Umbilical cord (tissue), 2 donors: Measurements from ENCODE around the gene SECISBP2L. TPM values are rescaled to one million over a fixed set of nuclear protein-coding genes. Genes with fewer than 3 reads are reported as not detected.

Experiments
- DNase-seq: peaks from one replicate; pipeline ENCODE4 v3.0.0-alpha.2; 2015; ENCODE audit warnings: low spot score
- total RNA-seq: library from RNA; depleted of rRNA; stranded (reverse); fragments of >200 nt; gene quantifications from one replicate; pipeline ENCODE4 v1.2.3, GENCODE V29; 2014; ENCODE audit warnings: low replicate concordance; ENCODE audit not compliant: insufficient read depth

Gene SECISBP2L
- total RNA-seq, 1 donor from 2014 or later = 46.5 TPM

GRCh38 chr15:48963524-48964113 is 82.6 kb downstream of the SECISBP2L start, which contains the start of gene SHC4:
SHC4 (minus strand) TSS chr15:48963919; CDS start chr15:48963015, 904 bp downstream.
- DNase-seq = peak; percentile 83

DNA sequence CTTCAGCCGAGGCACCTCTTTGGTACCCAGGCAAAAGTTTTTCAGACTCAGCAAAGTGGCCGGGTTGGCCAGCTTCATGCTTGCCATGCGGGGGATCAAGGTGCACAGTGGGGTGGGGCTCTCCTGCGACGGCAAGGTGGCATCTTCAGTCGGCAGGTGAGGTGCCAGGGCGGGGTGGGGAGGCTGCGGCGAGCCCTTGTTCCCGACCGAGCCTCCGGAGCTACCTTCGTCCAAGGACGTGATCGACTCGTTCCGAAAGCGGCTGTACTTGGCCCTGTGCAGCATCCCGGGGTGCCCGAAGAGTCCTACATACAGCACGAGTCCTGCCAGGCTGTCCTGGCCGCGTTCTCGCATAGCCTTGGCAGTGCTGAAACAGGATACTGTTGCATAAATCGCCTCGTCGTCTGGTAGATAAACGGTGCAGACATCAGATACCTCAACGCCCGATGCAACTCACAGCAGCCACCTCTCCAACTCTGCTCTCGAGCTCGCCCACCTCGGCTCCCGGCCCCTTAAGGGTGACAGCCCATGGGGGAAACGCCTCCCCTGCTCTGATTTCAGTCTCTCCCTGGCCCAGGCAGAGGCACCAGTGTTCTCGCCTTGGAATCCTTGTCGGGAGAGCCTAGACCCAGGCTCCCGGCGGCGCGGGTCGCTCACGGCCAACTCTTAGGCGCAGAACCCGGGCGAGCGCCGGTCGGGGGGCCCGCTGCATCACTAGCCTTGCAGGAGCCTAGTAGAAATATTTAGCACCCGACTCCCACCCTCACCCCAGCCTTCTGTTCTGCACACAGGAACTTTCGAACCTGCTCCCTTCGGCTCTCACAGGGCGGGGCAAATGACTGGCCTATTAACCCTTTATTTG is 83.4 kb downstream of the SECISBP2L start:
- peak; percentile 47 for DNase-seq

DNA sequence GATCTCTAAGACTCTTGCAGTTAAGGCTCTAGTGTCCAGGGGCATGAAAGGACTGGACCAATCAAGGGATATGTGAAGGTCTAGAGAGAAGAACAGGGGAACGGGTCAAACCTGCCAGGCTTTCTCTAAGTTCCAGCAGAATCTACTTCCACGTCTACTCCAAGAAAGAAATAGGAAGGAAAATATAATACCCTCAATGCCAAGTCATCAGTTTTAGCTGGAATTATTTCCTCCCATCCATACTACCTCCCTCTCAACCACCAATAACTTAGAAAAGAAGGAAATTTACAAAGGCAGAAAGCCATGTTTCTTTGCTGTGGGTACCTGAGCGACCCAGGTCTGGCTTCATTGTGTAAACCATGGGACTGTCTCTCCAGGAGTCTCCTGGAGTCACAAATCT is 90.3 kb downstream of the SECISBP2L start:
- DNase-seq = no peak

DNA sequence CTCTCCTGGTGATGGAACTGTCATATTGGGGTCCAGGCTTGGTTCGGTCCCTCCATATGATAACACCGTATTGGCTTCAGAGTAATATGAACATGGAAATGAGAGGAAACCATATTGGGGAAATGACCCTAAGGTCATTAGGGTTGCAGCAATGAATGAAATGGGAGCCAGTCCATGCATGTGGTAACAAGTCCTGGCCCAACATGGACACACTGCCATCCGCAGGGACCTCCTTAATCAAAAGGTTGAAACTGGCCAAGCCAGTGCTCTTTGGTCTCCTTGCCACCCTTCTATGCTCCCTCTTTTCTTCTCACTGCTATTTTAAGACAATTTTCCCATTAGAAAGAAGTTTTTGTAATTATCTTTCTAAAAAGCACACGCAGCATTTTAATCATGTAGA is 90.9 kb downstream of the SECISBP2L start:
- DNase-seq = no peak

GRCh38 chr15:48954538-48954937 is 91.7 kb downstream of the SECISBP2L start:
- DNase-seq = no peak

- no peak for DNase-seq
Measured at GRCh38 chr15:48946840-48947187, 99.4 kb downstream of the SECISBP2L start.

- DNase-seq = peak; percentile 28
Measured at GRCh38 chr15:48946074-48946839, 100.0 kb downstream of the SECISBP2L start.

GRCh38 chr15:48945386-48945785 is 100.9 kb downstream of the SECISBP2L start:
- DNase-seq = no peak

DNA sequence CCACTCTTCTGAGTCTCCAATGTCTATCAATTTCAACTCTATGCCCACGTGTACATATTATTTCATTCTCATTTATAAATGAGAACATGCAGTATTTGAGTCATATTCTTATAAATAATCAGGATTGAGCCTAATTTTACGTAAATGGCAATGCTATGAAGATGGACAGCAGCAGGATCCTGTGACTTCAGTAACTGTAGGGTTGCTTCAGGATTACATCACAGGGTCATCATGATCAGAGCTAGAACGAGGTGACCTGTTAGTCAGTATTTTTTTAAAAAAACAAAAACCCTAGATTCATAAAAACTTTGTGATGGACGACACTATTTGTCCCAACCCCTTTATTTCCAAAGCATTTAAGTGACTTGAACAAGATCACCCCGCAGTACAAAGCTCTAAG is 104.3 kb downstream of the SECISBP2L start:
- no peak for DNase-seq

- DNase-seq = no peak
Measured at GRCh38 chr15:48940508-48940907, 105.7 kb downstream of the SECISBP2L start.

DNA sequence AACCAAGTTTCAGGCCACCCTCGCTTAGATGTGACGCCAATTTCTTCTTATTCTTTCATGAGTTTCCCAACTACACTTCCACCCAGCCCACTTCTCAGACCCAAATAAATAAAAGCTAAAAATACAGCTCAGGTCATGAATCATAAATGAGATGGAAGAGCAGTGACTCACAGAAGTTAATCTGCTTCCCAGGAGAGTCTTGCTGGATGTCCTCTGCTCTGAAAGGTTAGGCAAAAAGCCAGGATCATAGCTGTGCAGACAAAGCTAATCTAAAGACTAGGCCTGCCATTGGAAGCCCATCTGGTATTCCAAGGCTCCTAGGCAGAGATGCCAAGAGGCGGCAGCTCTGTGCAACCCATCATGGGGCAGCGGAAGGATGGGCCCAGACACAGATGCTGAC is 106.6 kb downstream of the SECISBP2L start:
- peak; percentile 34 for DNase-seq

Other genes with a start within 250 kb of the SECISBP2L start
- gene CEP152, start 235.4 kb downstream of the SECISBP2L start, total RNA-seq = 15.2 TPM
- gene EID1, start 168.3 kb downstream of the SECISBP2L start, total RNA-seq = 237 TPM
- 4.8 TPM for gene SHC4, start 82.5 kb downstream of the SECISBP2L start, total RNA-seq
- gene COPS2, start 109.2 kb upstream of the SECISBP2L start, total RNA-seq = 156 TPM
- 35.4 TPM for gene GALK2, start 123.8 kb upstream of the SECISBP2L start, total RNA-seq